Epidermal melanocyte (primary cell): ENCODE data around the gene DGLUCY.
"Not testable (repeated sequence)": the region's sequence is repeated elsewhere in the genome, so short reads cannot be mapped to it uniquely, and the experiment has no call there.

Experiments used
- DNase-seq: peaks from one replicate; pipeline ENCODE4 v3.0.0; 2011; ENCODE audit warnings: low spot score; ENCODE audit not compliant: insufficient read length

DGLUCY gene

DNA sequence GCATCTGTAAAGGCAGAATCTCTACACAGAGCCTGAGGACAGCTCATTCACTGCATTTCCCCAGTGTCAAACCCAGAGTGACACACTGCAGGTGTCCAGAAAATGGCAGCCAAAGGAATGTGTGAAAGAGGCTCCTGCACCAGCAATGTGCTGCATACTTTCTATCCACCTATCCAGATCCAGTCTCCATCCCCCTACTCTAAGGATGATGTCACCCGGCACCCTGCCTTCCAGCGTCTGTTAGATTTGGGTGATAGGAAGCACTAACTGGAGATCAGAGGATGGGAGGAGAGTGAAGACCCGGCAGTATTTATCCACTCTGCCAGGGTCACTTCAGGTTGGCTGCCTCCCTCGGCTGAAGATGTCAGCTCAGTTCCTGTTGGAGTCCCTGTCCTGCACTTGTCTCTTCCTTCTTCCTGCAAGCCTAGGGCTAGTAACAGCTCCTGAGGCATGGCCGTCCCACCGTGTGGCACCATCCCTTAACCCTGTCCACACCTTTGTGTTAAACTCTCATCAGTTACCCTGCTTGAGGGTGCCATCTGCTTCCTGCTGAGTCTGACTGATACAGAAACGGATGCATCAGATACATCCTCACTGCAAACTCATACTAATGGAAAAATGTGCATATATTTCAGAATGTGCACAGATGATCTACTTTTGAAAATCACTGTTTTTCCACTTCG is 143.6 kb downstream of the DGLUCY start:
- no peak for DNase-seq

DNA sequence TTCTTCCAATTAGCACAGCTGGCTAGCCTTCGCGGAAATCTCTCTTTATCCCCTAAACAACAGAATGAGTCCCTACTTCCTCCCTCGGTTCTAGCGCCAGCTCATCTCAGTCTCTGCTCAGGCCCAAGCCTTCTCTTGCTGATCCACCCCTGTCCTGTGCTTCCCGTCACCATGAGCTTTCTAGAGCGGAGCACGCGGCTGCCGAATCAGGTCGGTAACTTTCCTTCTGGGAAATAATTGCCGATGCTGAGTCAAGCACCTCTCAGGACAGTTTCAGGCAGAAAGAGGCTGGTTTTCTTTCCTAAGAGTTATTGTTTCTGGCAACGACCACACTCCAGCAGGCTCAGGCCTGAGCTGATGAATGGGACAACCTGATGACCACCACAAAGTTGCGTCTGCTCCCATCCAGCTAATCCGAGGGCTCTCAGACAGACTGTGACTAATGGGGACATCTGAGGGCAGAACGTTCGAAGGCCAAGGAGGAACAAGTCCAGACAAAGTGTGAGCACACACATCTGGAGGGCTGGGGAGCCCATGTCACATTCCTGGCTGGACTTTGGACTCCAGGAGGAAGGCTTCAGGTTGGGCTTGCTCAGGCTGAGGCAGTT is 144.2 kb downstream of the DGLUCY start:
- no peak for DNase-seq

DNA sequence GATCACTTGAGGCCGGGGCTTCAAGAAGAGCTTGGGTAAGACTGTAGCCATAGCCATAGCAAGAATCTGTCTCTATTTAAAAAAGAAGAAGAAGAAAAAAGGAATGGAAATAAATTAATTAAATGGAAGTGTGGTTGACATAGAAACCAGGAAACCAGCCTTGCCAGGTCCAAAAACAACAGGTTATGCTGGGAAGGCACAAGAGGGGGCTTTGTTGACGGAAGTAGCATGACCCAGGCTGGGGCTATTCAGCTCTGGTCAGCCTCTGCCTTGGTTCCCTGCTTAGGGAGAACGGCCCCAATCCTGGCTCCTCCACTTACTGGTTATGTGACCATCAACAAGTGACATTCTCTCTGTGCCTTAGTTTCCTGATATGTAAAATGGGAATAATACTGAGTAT is 145.0 kb downstream of the DGLUCY start:
- no peak for DNase-seq

DNA sequence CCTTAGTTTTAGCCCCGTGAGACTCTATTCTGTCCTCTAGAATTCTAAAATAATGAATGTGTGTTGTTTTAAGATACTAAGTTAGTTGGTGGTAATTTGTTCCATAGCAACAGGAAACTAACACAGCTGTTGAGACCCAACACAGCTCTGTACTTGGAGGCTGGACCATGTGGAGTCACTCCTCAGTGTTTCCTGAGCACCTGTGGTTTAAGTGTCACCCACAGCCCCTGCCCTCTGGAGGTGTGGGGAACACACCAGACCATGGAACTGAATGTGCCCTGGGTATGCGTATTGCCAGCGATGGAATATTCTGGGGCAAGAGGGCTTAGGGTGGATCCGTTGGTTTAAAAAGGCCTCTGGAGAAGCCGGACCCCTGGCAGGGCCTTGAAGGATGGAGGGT is 147.2 kb downstream of the DGLUCY start:
- no peak for DNase-seq

DNA sequence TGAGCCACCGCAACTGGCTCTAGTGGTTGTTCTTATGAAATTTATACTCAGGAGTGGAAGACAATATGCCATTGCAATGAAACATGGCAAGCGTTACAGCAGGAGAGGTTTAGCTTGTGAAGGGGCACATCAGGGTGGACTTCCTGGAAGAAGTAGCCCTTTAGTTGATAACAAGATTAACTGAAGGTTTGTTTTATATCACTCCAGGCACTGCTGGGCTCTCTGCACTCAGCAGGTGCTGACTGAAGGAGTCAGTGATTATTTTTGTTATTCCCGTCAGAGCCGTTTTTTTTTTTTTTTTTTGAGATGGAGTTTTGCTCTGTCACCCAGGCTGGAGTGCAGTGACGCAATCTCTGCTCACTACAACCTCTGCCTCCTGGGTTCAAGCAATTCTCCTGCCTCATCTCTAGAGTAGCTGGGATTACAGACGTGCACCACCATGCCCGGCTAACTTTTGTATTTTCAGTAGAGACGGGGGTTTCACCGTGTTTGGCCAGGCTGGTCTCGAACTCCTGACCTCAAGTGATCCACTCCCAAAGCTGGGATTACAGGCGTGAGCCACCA is 148.2 kb downstream of the DGLUCY start:
- DNase-seq: no peak

DNA sequence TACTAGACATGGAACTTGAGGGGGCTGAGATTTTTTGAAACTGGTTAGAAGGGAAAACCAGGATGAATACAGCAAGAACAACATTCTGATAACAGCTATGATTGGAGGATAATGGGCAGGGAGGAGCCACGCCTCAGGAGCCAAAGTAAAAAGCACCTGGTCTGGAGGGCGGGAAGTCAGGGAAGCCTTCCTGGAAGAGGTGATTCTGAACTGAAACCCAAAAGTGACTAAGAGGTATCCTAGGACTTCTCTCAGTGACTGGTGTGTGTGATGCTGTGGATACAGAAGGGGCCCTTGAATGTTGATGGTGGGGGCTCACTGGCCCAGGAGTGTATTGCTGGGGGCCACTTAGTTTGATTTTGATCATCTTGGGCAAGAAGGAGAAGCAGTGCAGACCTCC is 149.5 kb downstream of the DGLUCY start:
- no peak for DNase-seq

DNA sequence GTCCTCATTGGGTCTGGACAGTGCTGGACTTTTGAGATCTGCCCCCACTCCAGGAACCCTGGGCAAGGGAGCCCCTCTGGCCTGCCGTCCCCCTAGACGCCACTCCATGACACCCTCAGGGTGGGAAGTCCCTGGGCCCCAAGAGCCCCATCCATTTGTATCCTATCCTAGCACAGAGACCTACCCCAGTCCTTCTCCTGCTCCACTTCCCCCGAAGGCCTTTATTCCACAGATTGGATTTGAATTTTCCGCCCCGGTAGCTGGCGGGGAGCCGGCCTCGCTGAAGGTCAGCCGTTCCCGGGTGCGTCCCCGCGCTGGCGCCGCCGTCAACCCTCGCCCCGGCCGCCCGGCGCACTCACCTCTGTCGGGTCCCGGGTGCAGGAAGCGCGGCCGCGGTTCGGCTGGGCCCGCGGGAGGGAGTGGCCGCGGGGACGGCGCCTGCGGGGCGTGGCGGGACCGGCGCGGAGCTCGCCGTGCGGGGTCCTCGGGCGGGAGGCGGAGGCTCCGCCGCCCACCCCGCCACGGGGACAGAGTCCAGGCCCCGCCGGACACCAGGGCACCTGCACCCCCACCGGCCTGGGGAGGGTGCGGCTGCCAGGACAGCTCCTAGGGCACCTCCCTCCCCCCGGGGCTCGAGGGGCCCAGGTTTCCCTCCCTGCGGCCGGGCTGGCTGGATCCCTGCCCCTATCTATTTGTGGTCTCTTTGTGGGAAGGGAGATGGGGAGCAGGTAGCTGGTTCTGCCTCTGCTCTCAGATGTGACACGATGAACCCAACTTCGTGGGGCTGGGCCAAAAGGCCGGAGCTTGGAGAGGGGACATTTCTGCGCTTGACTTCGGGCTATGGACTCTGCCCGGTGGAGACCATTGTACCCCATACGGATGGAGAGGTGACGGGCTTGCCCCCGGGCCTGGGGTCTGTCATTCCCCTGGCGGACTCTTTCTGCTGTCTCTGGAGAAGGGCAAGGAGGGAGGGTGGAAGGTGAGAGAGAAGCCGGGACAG is 150.6 kb downstream of the DGLUCY start:
- no peak for DNase-seq

DNA sequence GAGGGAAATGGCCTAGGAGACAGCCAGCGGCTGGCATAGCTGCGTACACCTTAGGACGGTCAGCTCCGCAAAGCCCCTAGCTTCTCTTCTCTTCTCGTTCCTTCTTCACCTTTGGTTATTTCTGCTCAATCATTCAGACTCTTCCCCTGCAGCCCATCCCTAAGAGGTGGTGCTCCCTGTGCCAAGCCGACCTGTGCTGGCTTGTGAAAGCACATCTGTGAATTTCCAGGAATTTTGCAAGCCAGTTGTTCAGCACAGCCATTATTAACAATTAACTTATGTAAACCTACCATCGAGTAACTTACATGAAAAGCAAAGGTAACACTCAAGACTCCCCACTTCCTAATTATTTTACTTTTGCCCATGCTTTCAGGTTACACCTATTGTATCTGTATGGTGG is 151.5 kb downstream of the DGLUCY start:
- no peak for DNase-seq

DNA sequence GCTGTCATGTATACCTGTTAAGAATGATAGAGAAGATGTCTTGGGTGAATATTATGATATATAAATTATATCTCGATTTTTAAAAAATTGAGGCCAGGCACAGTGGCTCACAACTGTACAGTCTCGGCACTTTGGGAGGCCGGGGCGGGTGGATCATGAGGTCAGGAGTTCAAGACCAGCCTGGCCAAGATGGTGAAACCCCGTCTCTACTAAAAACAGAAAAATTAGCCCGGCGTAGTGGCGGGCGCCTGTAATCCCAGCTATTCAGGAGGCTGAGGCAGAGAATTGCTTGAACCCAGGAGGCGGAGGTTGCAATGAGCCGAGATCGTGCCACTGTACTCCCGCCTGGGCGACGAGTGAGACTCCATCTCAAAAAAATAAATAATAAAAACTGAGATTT is 152.4 kb downstream of the DGLUCY start:
- not testable (repeated sequence) for DNase-seq

DNA sequence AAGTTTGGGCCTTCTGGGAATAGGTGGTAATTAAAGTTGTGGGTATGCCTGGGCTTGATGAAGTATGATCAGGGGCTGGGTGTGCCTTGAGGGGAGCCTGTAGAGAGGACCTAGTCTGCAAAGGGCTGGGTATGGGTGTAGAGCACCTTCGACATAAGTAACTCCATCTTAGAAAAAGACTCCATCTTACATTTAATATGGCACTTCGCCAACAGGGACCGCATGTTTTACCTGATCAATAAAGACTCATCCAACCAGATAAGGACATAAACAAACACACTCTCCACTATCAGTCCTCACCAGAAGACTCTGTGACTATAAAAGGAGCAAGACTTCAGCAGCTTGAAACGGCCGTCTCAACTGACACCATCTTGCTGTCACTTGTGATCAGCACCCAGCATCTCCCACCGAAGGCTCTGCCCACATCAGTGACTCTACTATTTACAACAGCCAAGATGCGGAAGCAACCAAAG is 154.1 kb downstream of the DGLUCY start:
- DNase-seq: no peak

DNA sequence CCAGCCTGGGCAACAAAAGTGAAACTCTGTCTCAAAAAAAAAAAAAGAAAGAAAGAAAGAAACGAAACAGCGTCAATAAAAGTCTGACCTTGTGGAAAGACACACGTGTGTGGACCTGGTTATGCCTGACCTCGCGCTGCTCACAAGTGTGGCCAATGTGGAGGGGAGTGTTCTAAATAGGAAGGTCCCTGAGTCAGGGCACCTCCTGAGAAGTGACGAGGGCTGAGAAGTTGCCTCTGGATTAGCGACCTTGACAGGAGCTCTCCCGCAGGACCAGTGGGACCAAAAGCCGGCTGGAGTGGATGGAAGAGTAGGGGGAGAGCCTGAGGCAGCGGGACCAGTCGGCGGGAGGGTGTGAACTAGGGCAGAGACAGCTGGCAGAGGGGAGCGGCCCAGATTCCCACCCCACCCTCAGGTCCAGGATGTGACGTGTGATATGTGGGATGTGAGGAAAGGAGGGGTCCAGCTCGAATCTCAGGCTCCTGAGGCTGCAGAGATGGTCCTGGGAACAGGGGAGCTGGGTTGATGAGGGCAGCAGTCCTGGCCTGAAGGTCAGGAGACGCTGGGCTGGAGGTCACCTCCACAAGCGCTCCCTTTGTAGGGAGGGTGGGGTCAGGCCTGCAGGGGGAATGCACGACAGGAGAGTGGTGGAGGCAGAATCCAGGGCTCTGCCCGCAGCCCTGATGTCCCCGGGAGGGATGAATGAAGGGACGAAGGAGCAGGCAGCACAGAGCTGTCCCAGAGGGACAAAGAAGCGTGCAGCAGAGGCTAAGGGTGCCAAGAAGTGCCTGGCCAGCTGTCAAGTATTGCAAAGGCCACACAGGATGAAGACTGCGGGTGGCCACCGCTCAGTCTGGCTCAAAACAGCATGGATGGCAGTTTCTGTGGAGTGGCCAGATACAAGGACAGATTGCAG is 155.5 kb downstream of the DGLUCY start:
- DNase-seq: no peak

DNA sequence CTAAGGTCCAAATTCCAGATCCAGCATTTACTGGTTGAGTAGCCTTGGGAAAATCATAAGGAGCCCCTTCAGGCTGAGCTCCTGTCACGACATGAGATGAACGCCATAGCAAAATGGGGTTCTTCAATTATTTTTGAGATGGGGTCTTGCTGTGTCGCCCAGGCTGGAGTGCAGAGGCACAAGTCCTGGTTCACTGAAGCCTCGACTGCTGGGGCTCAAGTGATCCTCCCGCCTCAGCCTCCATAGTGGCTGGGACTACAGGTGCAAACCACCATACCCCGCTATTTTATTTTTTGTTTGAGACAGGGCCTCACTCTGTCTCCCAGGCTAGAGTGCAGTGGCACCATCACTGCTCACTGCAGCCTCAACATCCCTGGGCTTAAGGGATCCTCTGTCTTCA is 156.3 kb downstream of the DGLUCY start:
- no peak for DNase-seq

DNA sequence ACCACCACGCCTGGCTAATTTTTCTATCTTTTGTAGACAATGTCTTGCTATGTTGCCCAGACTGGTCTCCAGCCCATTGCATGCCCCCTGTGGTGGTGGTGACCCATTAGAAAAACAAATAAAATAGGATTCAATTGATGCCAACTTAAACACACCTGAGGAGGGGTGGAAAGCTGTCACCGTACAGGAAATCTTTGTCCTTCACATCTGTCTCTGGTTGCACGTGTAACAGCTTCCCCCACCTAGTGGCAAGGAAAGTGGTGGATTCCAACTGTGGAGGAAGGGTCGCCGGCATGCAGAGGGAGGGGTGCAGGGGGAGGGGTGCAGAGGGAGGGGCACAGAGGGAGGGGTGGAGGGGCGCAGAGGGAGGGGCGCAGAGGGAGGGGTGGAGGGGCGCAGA is 156.7 kb downstream of the DGLUCY start:
- DNase-seq: no peak

DNA sequence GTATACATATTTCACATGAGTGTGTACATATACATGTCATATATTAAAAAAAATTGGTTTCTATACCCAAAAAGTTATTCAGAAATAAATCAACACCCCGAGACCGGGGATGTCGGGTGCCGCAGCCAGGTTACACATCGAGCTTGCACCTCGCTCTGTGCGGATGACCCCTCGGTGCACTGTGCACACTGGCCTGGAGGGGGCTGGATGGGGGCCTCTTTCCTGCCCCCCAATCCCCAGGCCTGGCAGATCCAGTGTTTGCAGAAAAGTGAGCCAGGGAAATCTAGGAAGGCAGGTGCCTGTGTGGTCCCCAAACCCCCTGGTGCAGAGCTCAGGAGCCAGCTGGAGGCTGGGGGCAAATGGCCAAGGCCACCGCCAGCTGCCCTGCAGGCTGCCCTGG is 157.8 kb downstream of the DGLUCY start:
- DNase-seq: no peak

DNA sequence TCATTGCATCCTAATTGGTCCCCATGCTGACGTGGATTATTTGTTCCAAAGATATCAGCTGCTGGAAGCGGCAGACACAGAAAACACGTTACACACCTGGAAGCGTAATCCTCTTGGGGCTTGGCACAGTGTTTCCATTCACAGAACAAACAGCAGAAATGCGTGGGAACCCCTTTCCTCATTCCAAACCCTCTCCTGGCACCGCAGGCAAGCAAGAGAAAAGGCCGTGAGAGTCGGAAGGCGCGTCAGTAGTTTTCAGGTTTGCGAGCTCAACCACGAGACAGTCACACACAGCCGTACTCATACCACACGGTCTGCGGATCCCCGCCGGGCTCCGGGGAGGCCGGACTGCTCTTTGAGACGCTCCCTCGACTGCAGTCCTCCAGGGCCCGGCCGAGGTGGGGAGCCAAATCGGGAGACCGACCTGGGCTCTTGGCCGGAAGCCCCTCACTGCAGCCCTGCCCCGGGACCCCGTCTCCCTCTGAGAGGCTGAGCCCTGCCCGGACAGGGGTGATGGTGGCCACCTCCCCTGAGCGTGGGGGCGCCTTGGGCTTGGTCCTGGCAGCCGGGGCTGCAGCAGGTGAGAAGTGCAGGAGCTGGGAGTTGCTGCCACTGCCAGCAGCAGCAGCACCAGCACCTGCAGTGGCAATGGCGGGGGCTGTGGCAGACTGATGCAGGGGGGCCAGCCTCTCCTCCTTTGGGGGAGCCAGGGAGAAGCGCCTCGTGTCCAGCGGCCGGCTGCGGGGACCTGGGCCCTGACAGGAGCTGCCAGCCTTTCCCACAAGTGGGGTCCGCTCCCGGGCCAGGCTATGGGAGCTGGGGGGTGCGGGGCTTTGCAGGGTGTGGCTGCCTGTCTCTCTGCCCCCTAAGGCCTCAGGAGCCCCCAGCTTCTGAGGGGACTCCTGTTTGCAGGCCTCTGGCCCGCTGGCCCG is 158.7 kb downstream of the DGLUCY start:
- DNase-seq: no peak

DNA sequence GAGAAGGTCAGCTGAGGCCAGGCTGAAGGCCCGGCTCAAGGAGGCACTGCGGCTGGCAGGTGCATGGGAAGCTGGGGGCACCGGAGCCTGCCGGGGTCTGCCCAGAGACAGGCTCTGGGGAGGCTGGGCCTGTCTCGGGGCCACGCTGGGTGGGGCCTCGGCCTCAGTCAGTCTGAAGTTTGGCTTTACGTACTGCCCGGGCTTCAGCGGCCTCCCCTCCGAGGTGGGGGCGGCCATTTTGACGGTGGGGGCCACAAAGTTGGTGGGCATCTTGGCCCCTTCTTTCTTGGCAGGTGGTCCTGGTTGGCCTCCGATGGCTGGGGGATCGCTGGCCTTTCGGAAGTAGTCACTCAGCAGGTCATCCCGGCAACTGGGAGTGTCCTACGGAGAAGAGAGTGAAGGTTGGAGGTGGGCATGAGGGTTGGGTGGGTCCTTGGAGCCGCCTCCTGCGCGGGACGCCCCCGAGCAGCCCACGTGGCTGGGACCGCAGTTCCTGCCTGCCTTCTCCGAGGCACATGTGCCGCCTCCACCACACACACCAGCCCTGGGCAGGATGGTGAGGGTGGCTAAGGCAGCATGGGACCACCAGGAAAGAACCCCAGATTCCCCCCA is 159.5 kb downstream of the DGLUCY start:
- DNase-seq: no peak

DNA sequence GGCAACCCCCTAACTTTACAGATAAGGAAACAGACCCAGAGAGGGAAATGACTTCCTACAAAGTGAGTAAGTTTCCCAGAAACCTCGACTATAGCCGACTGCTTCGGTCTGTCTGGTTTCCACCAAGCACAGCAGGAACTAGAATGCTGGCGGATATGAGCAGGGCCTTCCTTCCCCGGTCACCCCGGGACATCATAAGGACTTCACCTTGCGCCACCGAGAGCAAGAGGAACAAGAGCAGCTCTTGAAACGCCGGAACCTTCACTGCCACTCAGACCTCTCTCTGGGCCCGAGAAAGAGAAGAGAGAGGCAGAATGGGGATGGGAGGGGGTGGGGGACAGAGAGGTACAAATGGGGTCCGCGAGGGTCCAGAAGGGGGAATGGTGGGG is 160.0 kb downstream of the DGLUCY start:
- no peak for DNase-seq

DNA sequence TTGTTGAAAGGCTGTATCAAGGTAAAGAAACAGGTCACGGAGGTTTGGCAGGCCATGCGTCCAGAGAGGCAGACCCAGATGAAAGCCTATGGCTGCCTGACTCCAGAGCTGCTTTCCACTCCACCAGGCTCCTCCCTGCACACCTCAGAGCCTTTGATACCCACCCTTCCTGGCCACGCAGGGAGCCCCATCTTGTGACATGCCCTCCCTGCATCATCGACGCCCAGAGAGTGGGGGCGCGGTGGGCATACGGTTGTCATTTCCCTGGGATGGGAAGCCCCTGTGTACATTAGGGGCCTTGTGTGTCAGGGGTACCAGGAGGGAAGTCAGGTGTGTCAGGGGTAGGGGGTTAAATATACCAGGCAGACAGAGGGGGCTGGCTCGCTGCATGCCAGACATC is 160.9 kb downstream of the DGLUCY start:
- DNase-seq: no peak
